CD14-positive monocyte (primary cell): ENCODE data around the gene CPA3. TPM values are rescaled to one million over a fixed set of nuclear protein-coding genes. Genes with fewer than 3 reads are reported as not detected.

Experiments used
- DNase-seq, 3 donors: peaks; one replicate each; pipeline ENCODE4 v3.0.0-alpha.2; 2011 to 2022
- H2AFZ ChIP-seq: 2 replicates; pipeline ENCODE4 v1.6.0; 2012; ENCODE audit warnings: mild to moderate bottlenecking, low read depth, low read length, inconsistent platforms; ENCODE audit not compliant: insufficient read depth, poor library complexity, severe bottlenecking
- H3K27ac ChIP-seq, 2 donors: 1 replicate in 1 of 2; 2 replicates in 1 of 2; pipeline ENCODE4 v1.5.1; 2012 to 2013; ENCODE audit warnings: low read length in 2 of 2, control low read depth in 1 of 2, inconsistent platforms in 1 of 2, low read depth in 1 of 2, mild to moderate bottlenecking in 1 of 2
- H3K27me3 ChIP-seq, 2 donors: one replicate each; pipeline versions ENCODE4 v1.6.0 to v1.6.1; 2011 to 2013; ENCODE audit warnings: low read length in 2 of 2; ENCODE audit not compliant: control insufficient read depth in 2 of 2, insufficient read depth in 2 of 2
- H3K36me3 ChIP-seq, 2 donors: replicated peaks in 1 of 2; 1 replicate in 1 of 2; 2 replicates in 1 of 2; pipeline versions ENCODE4 v1.5.1 to v1.6.1; 2012 to 2013; ENCODE audit warnings: low read length in 2 of 2, control low read depth in 1 of 2, inconsistent platforms in 1 of 2, mild to moderate bottlenecking in 1 of 2; ENCODE audit not compliant: insufficient read depth in 2 of 2, control insufficient read depth in 1 of 2
- H3K4me1 ChIP-seq, 2 donors: 1 replicate in 1 of 2; 2 replicates in 1 of 2; pipeline versions ENCODE4 v1.5.1 to v1.6.1; 2012 to 2013; ENCODE audit warnings: low read length in 2 of 2, control low read depth in 1 of 2, inconsistent platforms in 1 of 2, mild to moderate bottlenecking in 1 of 2, moderate library complexity in 1 of 2; ENCODE audit not compliant: insufficient read depth in 2 of 2, control insufficient read depth in 1 of 2
- H3K4me2 ChIP-seq: replicated peaks from 2 replicates; pipeline ENCODE3; 2012; ENCODE audit warnings: low read length, moderate library complexity, mild to moderate bottlenecking; ENCODE audit not compliant: poor library complexity, severe bottlenecking; ENCODE audit errors: extremely low read depth
- H3K4me3 ChIP-seq, 3 experiments: fragments of 200-600 bp in 1 of 3; sonication (generic) in 1 of 3; replicated peaks in 1 of 3; 1 replicate in 2 of 3; 2 replicates in 1 of 3; pipeline ENCODE4 v1.5.1; 2011 to 2013; ENCODE audit warnings: low read length in 3 of 3, mild to moderate bottlenecking in 3 of 3, control low read depth in 2 of 3, low read depth in 2 of 3, inconsistent platforms in 1 of 3, moderate library complexity in 1 of 3
- H3K79me2 ChIP-seq: 2 replicates; pipeline ENCODE4 v1.6.0; 2012; ENCODE audit warnings: mild to moderate bottlenecking, control low read depth, inconsistent platforms, low read length, moderate library complexity; ENCODE audit not compliant: insufficient read depth
- H3K9ac ChIP-seq: 2 replicates; pipeline ENCODE4 v1.6.0; 2017; ENCODE audit warnings: low read length, mild to moderate bottlenecking; ENCODE audit not compliant: insufficient read depth, poor library complexity, severe bottlenecking
- H3K9me3 ChIP-seq, 2 donors: replicated peaks in 1 of 2; 1 replicate in 1 of 2; 2 replicates in 1 of 2; pipeline versions ENCODE4 v1.5.1 to v1.6.1; 2012 to 2013; ENCODE audit warnings: low read length in 2 of 2, control low read depth in 1 of 2; ENCODE audit not compliant: control insufficient read depth in 1 of 2, insufficient read depth in 1 of 2
- H4K20me1 ChIP-seq: 2 replicates; pipeline ENCODE4 v1.6.0; 2012; ENCODE audit warnings: mild to moderate bottlenecking, low read length, control low read depth, moderate library complexity; ENCODE audit not compliant: insufficient read depth
- H3K27ac Mint-ChIP-seq, 7 donors: one replicate each; pipeline ENCODE4 v1.8.0; 2020; ENCODE audit warnings: mild to moderate bottlenecking in 7 of 7, mixed read lengths in 7 of 7, moderate library complexity in 6 of 7, inconsistent platforms in 2 of 7
- H3K27me3 Mint-ChIP-seq, 3 donors: one replicate each; pipeline ENCODE4 v1.8.0; 2021 to 2022; ENCODE audit warnings: low read depth in 3 of 3, mild to moderate bottlenecking in 3 of 3, mixed read lengths in 3 of 3, moderate library complexity in 3 of 3, inconsistent platforms in 1 of 3
- H3K36me3 Mint-ChIP-seq, 2 donors: one replicate each; pipeline ENCODE4 v1.8.0; 2020; ENCODE audit warnings: mixed read lengths in 2 of 2, inconsistent platforms in 1 of 2, mild to moderate bottlenecking in 1 of 2
- H3K4me1 Mint-ChIP-seq: one replicate; pipeline ENCODE4 v1.8.0; 2020; ENCODE audit warnings: mild to moderate bottlenecking, mixed read lengths
- H3K4me3 Mint-ChIP-seq, 2 donors: one replicate each; pipeline ENCODE4 v1.8.0; 2020; ENCODE audit warnings: mild to moderate bottlenecking in 2 of 2, mixed read lengths in 2 of 2, moderate library complexity in 1 of 2
- H3K9me3 Mint-ChIP-seq, 7 donors: one replicate each; pipeline ENCODE4 v1.8.0; 2020 to 2022; ENCODE audit warnings: mixed read lengths in 7 of 7, mild to moderate bottlenecking in 6 of 7, moderate library complexity in 6 of 7, inconsistent platforms in 2 of 7
- CTCF ChIP-seq: fragments of 200-600 bp; IDR thresholded peaks from one replicate; pipeline ENCODE4 v1.8.0; 2022; ENCODE audit warnings: antibody characterized with exemption, mild to moderate bottlenecking
- WGBS: methylation state at CpG from one replicate; pipeline ENCODE4 v1.1.5; 2013; ENCODE audit warnings: missing lambda C conversion rate; ENCODE audit not compliant: insufficient coverage; 5-methylcytosine and 5-hydroxymethylcytosine counted together
- intact Hi-C, 2 donors: fragments of 100-400 bp; cut with micrococcal nuclease; formaldehyde crosslinking; loops; one replicate each; pipeline versions ENCODE4 v1.15.0 to v1.15.1; 2023
- polyA plus RNA-seq, 3 donors: library from polyadenylated mRNA; depleted of rRNA in 1 of 3; unstranded in 2 of 3; stranded (reverse) in 1 of 3; fragments of 300-500 nt in 2 of 3; fragments of >200 nt in 1 of 3; fragmentation: Illumina TruSeq in 2 of 3; gene quantifications; 1 replicate in 2 of 3; 2 replicates in 1 of 3; pipeline ENCODE4 v1.2.3, GENCODE V29; 2012 to 2021

The CPA3 gene
- polyA plus RNA-seq, 3 donors: not detected

- Histone ChIP-seq H3K4me1 (no peaks in the 10 kb centered on the region), H3K4me2 (no peak overlapping the region), H3K4me3 (no peak overlapping the region), H3K27ac (no peak overlapping the region), H3K27me3 (no peaks in the 10 kb centered on the region), H3K9ac (no peak overlapping the region), H2AFZ (no peak overlapping the region), H4K20me1 (no peaks in the 10 kb centered on the region), H3K79me2 (no peaks in the 10 kb centered on the region), H3K9me3 (no peaks in the 10 kb centered on the region), H3K36me3 (no peaks in the 10 kb centered on the region)
- TF ChIP-seq CTCF: no peak
- peaks cover 0 to 2% (median 2%) of the 10 kb centered on the region in 7 donors for H3K9me3 Mint-ChIP-seq
- DNase-seq: no peak
- no peaks in the 10 kb centered on the region for H3K36me3 Mint-ChIP-seq
- H3K4me1 Mint-ChIP-seq: no peaks in the 10 kb centered on the region
- intact Hi-C loops: no loop called here
- no peak overlapping the region for H3K4me3 Mint-ChIP-seq
- peaks cover 0 to 4% (median 2%) of the 10 kb centered on the region in 3 donors for H3K27me3 Mint-ChIP-seq
- H3K27ac Mint-ChIP-seq: no peak overlapping the region
- 100% methylated on average over 1 of the region's 3 CpGs for WGBS
These were observed 67.9 kb downstream of the CPA3 start for GRCh38 chr3:148932972-148933371.

- no peaks in the 10 kb centered on the region for H3K36me3 ChIP-seq
These were observed 72.6 kb downstream of the CPA3 start for GRCh38 chr3:148937467-148938255.

More at GRCh38 chr3:148937467-148938255, 72.6 kb downstream of the CPA3 start:
- no peaks in the 10 kb centered on the region for H3K36me3 Mint-ChIP-seq
- no peak overlapping the region for H3K4me3 ChIP-seq
- no peaks in the 10 kb centered on the region for H3K27me3 ChIP-seq
- H3K4me2 ChIP-seq: no peak overlapping the region
- H3K79me2 ChIP-seq: no peaks in the 10 kb centered on the region
- H3K4me1 Mint-ChIP-seq: no peaks in the 10 kb centered on the region
- H3K27ac ChIP-seq: no peak overlapping the region
- intact Hi-C loops: no loop called here
- no peak for DNase-seq
- no peaks in the 10 kb centered on the region for H3K9me3 ChIP-seq
- no peak overlapping the region for H3K9ac ChIP-seq
- WGBS: 92% methylated on average over 2 of the region's 10 CpGs
- no peaks in the 10 kb centered on the region for H4K20me1 ChIP-seq
- H3K27ac Mint-ChIP-seq: no peak overlapping the region
- peaks cover 0 to 5% (median 2%) of the 10 kb centered on the region in 3 donors for H3K27me3 Mint-ChIP-seq
- no peaks in the 10 kb centered on the region for H3K4me1 ChIP-seq
- no peak for TF ChIP-seq CTCF
- no peak overlapping the region for H2AFZ ChIP-seq
- H3K4me3 Mint-ChIP-seq: no peak overlapping the region
- H3K9me3 Mint-ChIP-seq: peaks cover 0 to 2% (median 0%) of the 10 kb centered on the region in 7 donors
